GM18508 (cell line): ENCODE measurements around the gene XIRP2.

ENCODE experiments used
- ATAC-seq: cut with Tn5 transposase; IDR thresholded peaks from one replicate; pipeline ENCODE4 v1.9.1; 2021; ENCODE audit warnings: moderate number of reproducible peaks; ENCODE audit not compliant: insufficient read depth, unreplicated experiment

The XIRP2 gene

DNA sequence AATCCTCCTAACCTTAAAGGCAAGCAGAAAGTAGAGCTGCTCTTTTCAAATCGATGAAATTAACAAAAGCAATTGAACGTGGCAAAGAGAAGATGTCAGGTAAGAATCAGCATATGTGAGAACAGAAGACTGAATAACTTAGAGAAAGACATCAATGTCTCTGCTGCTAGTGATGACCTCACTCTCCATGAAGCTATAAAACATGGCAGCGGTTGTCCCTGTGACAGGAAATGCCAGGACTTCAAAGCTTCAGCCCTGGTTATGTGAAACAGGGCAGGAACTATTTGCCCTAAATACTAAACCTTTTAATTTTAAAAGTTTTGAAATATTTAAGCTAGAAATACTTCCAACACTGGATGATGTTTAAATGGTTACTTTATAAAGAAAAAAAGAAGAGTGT is 383.7 kb downstream of the XIRP2 start:
- no peak for ATAC-seq

DNA sequence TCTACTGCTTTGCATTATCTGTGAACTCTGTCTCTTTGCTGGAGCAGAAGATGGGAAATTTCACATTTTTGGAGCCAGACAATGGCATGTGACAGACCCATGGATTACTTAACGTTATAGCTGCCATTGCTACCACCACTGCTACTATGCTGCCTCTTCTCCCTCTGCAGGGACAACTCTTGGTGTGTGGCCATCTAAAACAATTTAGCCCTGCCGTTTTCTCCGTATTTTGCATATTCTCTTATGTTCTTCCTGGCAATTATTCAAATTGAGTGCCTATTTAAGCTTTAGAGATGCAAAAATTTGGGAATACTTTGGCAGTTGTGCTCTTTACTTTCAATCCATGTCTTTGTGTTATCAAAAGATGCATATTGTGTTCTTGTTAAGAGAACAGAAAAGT is 386.8 kb downstream of the XIRP2 start:
- no peak for ATAC-seq

DNA sequence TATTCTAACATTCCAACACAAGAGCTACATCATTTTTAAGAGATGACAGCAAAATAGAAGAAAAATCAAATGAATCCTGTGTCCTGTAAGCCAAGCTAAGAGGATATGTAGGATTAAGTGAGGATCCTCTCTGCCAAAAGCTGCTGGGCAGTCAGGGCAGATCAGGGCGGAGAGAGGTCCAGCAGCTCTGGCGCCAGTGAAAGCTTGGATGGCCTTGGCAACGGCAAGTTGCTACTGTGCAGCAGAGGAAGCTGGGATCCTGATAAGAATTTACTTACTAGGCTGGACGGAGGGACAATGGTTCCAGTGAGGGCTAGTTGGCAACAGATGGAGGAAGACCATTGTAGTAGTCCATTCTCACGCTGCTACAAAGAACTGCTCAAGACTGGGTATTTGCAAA is 391.5 kb downstream of the XIRP2 start:
- ATAC-seq: no peak

- ATAC-seq: no peak
These were observed 398.9 kb downstream of the XIRP2 start for GRCh38 chr2:167287212-167287611.

DNA sequence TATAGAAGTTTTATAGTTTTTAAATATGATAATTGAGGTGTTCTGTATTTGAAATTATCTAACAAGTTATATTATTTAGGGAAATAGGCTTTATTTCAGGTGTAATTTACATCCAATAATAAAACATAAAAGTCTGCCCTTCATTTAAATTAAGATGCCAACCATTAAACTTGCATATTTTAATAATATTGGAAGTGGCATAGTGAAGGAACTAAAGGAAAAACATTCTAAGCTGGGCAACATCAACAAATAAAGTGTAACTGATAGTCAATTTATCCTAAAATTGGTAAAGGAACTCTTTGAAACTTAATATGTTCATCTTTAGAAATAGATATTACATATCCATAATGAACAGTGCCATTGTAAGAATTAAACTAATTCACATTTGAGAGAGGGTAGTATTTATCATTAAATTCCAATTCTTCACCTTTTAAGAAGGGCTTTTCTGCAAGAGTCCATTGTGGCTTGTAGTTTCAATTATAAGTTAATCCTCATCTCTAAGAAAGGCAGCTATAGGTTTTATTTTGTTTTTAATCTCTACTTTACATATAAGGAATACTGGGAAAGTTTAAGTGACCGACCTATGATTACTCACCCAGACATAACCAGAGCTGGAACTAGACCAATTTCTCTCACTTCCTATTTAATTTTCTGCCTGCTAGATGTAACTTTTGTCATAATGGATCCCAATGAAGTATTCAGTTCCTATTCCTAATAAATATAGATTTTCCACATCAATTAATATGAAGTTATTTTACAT is 401.6 kb downstream of the XIRP2 start:
- ATAC-seq: no peak

DNA sequence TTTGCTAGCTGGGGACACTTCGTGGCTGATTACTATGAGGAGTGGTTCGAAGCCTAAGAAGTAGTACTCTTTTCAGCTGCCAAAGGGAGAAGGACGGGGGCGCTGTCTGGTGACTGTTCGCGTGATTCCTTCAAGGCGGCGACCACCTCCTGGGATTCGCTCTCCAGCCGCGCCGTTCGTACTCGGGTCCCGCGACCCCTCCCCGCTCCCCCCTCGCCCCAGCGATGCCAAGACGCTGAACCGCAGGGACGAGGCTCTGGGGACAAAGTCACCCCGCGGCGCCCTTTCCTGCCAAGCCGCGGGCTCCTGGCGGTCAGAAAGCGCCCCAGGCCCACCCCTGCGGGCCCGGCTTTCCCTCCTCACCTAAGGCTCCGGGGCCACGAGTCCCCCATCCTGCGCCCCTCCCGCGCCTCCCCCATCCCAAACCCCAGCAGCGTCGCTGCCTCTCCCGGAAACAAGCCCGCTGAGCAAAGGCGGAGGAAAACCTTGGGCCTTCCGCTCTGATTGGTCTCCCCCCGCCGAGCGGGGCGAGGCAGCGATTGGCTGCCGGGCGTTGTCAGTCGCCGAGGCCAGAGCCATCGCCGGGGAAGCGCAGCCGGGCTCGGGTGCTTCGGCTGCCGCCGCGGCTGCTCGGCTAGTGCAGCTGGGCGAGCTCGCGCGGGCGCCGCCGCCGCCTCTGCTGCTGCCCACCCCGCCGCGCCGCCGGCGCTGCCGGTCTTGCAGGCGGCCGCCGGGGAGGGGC is 404.3 kb downstream of the XIRP2 start, which contains the start of gene B3GALT1:
Gene B3GALT1, plus strand, starts transcription at position 572 of the 742 bp plus-strand sequence.
- peak; percentile 97 for ATAC-seq

DNA sequence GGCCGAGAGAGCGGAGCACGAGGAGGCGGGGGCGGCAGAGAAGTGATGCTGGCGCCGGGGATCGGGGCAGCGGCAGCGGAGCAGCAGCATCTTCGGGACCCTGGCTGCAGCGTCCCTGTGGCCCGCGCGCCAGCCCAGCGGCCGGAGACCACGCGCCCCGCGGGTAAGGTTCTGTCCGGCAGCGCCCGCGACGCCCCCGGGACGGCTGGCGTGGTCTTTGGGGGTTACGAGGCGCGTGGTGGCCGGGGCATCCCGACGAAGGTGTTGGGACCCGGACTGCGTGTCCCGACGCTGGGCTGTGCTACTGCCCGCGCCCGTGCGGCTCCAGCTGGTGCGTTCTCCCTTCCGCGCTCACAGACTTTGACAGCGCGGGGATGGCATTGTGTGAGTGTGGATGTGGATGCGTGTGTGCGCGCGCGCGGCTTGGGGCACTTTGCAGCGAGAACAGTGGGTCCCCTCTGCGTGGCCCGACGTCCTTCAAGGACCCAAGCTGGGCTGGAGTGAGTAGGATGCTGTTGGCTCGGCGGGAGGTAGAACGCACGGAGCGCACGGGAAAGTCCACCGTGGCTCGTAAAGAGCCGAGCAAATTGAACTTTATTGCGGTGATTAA is 405.0 kb downstream of the XIRP2 start:
- peak; percentile 9 for ATAC-seq

GRCh38 chr2:167293943-167294775 is 405.9 kb downstream of the XIRP2 start:
- ATAC-seq: no peak

DNA sequence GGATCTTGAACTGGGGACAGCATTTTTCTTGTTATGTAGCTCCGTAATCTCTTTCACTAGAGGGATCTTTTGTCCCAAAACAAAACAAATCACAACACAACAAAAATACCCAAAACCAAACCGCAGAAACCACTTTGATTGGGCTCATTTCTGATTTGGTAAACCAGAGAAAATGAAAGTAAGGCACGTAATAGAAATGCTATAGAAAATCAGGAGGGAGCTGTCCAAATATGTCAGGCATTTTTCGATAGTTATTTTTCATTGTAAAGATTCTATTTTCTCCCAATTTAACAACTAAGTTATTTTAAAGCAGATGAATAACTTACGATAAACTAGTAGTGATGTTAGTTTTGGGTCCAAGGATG is 406.5 kb downstream of the XIRP2 start:
- no peak for ATAC-seq

DNA sequence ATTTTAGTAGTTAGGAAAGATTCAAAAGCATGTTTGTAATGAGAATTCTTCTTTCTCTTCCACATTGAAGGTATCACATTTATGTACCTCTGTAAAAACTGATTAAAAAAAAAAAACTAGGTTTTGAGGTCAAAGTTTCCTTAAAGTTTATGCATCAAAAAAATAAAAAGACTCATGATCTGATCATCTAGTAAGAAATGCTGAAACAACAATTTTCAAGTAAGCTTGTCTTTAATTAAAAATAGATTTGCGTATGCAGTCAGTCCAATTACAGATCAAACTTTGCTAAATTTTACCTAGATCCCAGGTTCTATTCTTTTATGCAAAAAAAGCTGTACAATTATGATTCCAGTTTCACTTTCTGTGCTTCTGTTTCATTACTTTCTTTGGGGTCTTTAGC is 409.0 kb downstream of the XIRP2 start:
- ATAC-seq: no peak

GRCh38 chr2:167298017-167298416 is 409.7 kb downstream of the XIRP2 start:
- no peak for ATAC-seq
